H1 (cell line): ENCODE data around the gene EZH2. TPM values are rescaled to one million over a fixed set of nuclear protein-coding genes. Genes with fewer than 3 reads are reported as not detected.
A peak's percentile ranks its signal among the peaks of the same experiment; 100 is the strongest.

Source experiments
- CTCF ChIA-PET: fragments of 300-600 bp; sonication (Branson Sonifier 250); formaldehyde crosslinking; loops from one replicate; lab custom pipeline; 2021; ENCODE audit not compliant: partially characterized antibody; lab: Charles Lee
- POLR2A ChIA-PET: fragments of 300-600 bp; sonication (Branson Sonifier 250); formaldehyde crosslinking; loops from one replicate; lab custom pipeline; 2021; ENCODE audit warnings: inconsistent platforms; ENCODE audit not compliant: partially characterized antibody; lab: Charles Lee
- DNase-seq, 2 experiments: peaks; one replicate each; pipeline versions ENCODE4 v3.0.0 to v3.0.0-alpha.2; 2010 to 2022; ENCODE audit warnings: low spot score in 2 of 2, low read depth in 1 of 2, mixed read lengths in 1 of 2
- FAIRE-seq: peaks from 2 replicates; lab custom pipeline; 2011; peaks lifted over from hg19 to GRCh38; lab: Jason Lieb, UNC
- H2AFZ ChIP-seq: 2 replicates; pipeline ENCODE4 v1.8.1; 2012; ENCODE audit warnings: low read length, inconsistent platforms
- H2AK5ac ChIP-seq: 2 replicates; pipeline ENCODE4 v1.6.1; 2013; ENCODE audit warnings: low read depth, low read length
- H2BK120ac ChIP-seq: replicated peaks from 2 replicates; pipeline ENCODE3; 2013; ENCODE audit warnings: low read depth, low read length, inconsistent platforms
- H2BK12ac ChIP-seq: 2 replicates; pipeline ENCODE4 v1.6.1; 2013; ENCODE audit warnings: low read depth, low read length
- H2BK15ac ChIP-seq: 2 replicates; pipeline ENCODE4 v1.6.1; 2013; ENCODE audit warnings: low read length
- H2BK20ac ChIP-seq: 2 replicates; pipeline ENCODE4 v1.6.1; 2013; ENCODE audit warnings: low read length
- H2BK5ac ChIP-seq: 2 replicates; pipeline ENCODE4 v1.6.1; 2013; ENCODE audit warnings: low read depth, low read length
- H3K14ac ChIP-seq: 2 replicates; pipeline ENCODE4 v1.6.1; 2013; ENCODE audit warnings: inconsistent platforms; ENCODE audit not compliant: insufficient read length
- H3K18ac ChIP-seq: 2 replicates; pipeline ENCODE4 v1.6.1; 2013; ENCODE audit warnings: low read length; ENCODE audit errors: extremely low read depth
- H3K23ac ChIP-seq: 2 replicates; pipeline ENCODE4 v1.6.1; 2013; ENCODE audit warnings: inconsistent platforms; ENCODE audit not compliant: insufficient read length
- H3K23me2 ChIP-seq: 2 replicates; pipeline ENCODE4 v1.6.1; 2013; ENCODE audit warnings: low read depth, low read length
- H3K27ac ChIP-seq: 2 replicates; pipeline ENCODE4 v1.6.1; 2011; ENCODE audit warnings: low read depth, low read length, inconsistent platforms
- H3K27me3 ChIP-seq, 4 experiments: replicated peaks in 1 of 4; 1 replicate in 1 of 4; 2 replicates in 3 of 4; pipeline versions ENCODE4 v1.6.1 to v1.8.1; 2011 to 2013; ENCODE audit warnings: low read length in 3 of 4, mild to moderate bottlenecking in 3 of 4, inconsistent platforms in 2 of 4, mixed read lengths in 2 of 4, moderate library complexity in 1 of 4; ENCODE audit not compliant: control insufficient read depth in 3 of 4, insufficient read depth in 3 of 4; ENCODE audit errors: extremely low read depth in 1 of 4
- H3K36me3 ChIP-seq, 4 experiments: 2 replicates each; pipeline versions ENCODE4 v1.6.1 to v1.8.1; 2011 to 2013; ENCODE audit warnings: mild to moderate bottlenecking in 4 of 4, low read length in 3 of 4, moderate library complexity in 2 of 4, control low read depth in 1 of 4, inconsistent platforms in 1 of 4; ENCODE audit not compliant: insufficient read depth in 4 of 4, control insufficient read depth in 2 of 4
- H3K4ac ChIP-seq: replicated peaks from 2 replicates; pipeline ENCODE3; 2013; ENCODE audit warnings: low read length, low read depth, mixed read lengths, inconsistent platforms; ENCODE audit not compliant: insufficient read length
- H3K4me1 ChIP-seq, 4 experiments: replicated peaks in 1 of 4; 1 replicate in 1 of 4; 2 replicates in 3 of 4; pipeline versions ENCODE4 v1.6.1 to v1.8.1; 2011 to 2013; ENCODE audit warnings: low read length in 3 of 4, inconsistent platforms in 2 of 4, mixed read lengths in 1 of 4; ENCODE audit not compliant: insufficient read depth in 4 of 4, control insufficient read depth in 3 of 4
- H3K4me2 ChIP-seq, 2 experiments: 2 replicates each; pipeline versions ENCODE4 v1.6.1 to v1.8.1; 2011 to 2013; ENCODE audit warnings: low read depth in 2 of 2, low read length in 2 of 2, control low read depth in 1 of 2, inconsistent platforms in 1 of 2, mild to moderate bottlenecking in 1 of 2; ENCODE audit not compliant: insufficient read depth in 1 of 2
- H3K4me3 ChIP-seq, 4 experiments: fragments of 200-600, 300-600 bp in 1 of 4; sonication (generic), shearing (Covaris generic), sonication (Bioruptor Twin) in 1 of 4; 2 replicates each; pipeline versions ENCODE4 v1.5.1 to v1.8.1; 2011 to 2016; ENCODE audit warnings: low read length in 4 of 4, low read depth in 3 of 4, control low read depth in 2 of 4, inconsistent platforms in 2 of 4, mild to moderate bottlenecking in 2 of 4, mixed read lengths in 1 of 4, moderate library complexity in 1 of 4; ENCODE audit not compliant: insufficient read depth in 2 of 4; ENCODE audit errors: extremely low read depth in 1 of 4
- H3K56ac ChIP-seq: replicated peaks from 2 replicates; pipeline ENCODE3; 2013; ENCODE audit warnings: low read depth, mild to moderate bottlenecking, mixed read lengths, low read length, inconsistent platforms; ENCODE audit not compliant: insufficient read length
- H3K79me1 ChIP-seq: 2 replicates; pipeline ENCODE4 v1.6.1; 2013; ENCODE audit warnings: low read depth, low read length, control low read depth
- H3K79me2 ChIP-seq, 2 experiments: 2 replicates each; pipeline versions ENCODE4 v1.6.1 to v1.8.1; 2012 to 2013; ENCODE audit warnings: low read length in 2 of 2, mild to moderate bottlenecking in 2 of 2, inconsistent platforms in 1 of 2; ENCODE audit not compliant: insufficient read depth in 2 of 2, control insufficient read depth in 1 of 2
- H3K9ac ChIP-seq, 4 experiments: replicated peaks in 1 of 4; 1 replicate in 1 of 4; 2 replicates in 3 of 4; pipeline versions ENCODE4 v1.6.1 to v1.8.1; 2011 to 2013; ENCODE audit warnings: low read depth in 3 of 4, low read length in 3 of 4, control low read depth in 2 of 4, mild to moderate bottlenecking in 2 of 4, moderate library complexity in 2 of 4, inconsistent platforms in 1 of 4; ENCODE audit errors: extremely low read depth in 1 of 4
- H3K9me3 ChIP-seq, 2 experiments: 2 replicates each; pipeline versions ENCODE4 v1.6.1 to v1.8.1; 2012 to 2013; ENCODE audit warnings: mild to moderate bottlenecking in 2 of 2, moderate library complexity in 2 of 2, control low read depth in 1 of 2, inconsistent platforms in 1 of 2, low read depth in 1 of 2, low read length in 1 of 2, mixed read lengths in 1 of 2; ENCODE audit not compliant: insufficient read depth in 2 of 2
- H4K20me1 ChIP-seq, 2 experiments: replicated peaks in 1 of 2; 2 replicates each; pipeline versions ENCODE3 to v1.8.1; 2011 to 2013; ENCODE audit warnings: inconsistent platforms in 2 of 2, low read length in 2 of 2, mild to moderate bottlenecking in 1 of 2; ENCODE audit not compliant: insufficient read depth in 2 of 2, control insufficient read depth in 1 of 2
- H4K5ac ChIP-seq: 2 replicates; pipeline ENCODE4 v1.6.1; 2013; ENCODE audit warnings: low read length, low read depth, mixed read lengths, inconsistent platforms; ENCODE audit not compliant: insufficient read length
- H4K8ac ChIP-seq: 2 replicates; pipeline ENCODE4 v1.8.0; 2013; ENCODE audit warnings: mild to moderate bottlenecking, moderate library complexity, low read length, inconsistent platforms; ENCODE audit not compliant: insufficient read depth; ENCODE audit errors: extremely low read depth
- H4K91ac ChIP-seq: replicated peaks from 2 replicates; pipeline ENCODE3; 2013; ENCODE audit warnings: low read length, mixed read lengths, inconsistent platforms; ENCODE audit not compliant: insufficient read length
- ASH2L ChIP-seq: fragments of 200-600, 300-600 bp; sonication (generic); IDR thresholded peaks from one replicate; pipeline ENCODE4 v1.7.1; 2017; ENCODE audit warnings: low read length
- BACH1 ChIP-seq: IDR thresholded peaks from 2 replicates; pipeline ENCODE4 v1.6.1; 2012; ENCODE audit warnings: low read length, improper control_type of control experiment
- FOSL1 ChIP-seq: IDR thresholded peaks from 2 replicates; pipeline ENCODE4 v1.6.1; 2011; ENCODE audit warnings: mild to moderate bottlenecking, low read depth, low read length, moderate library complexity; ENCODE audit not compliant: insufficient read depth
- KDM4A ChIP-seq: IDR thresholded peaks from one replicate; pipeline ENCODE4 v1.7.1; 2012; ENCODE audit warnings: low read depth, mild to moderate bottlenecking, moderate library complexity, low read length, inconsistent platforms; ENCODE audit not compliant: severe bottlenecking
- MAX ChIP-seq: IDR thresholded peaks from 2 replicates; pipeline ENCODE4 v1.6.1; 2012; ENCODE audit warnings: inconsistent platforms
- PHF8 ChIP-seq: fragments of 200-600 bp; sonication (generic); conservative IDR thresholded peaks from 2 replicates; pipeline ENCODE4 v1.7.1; 2012; ENCODE audit warnings: low read depth, mild to moderate bottlenecking, inconsistent platforms, low read length, moderate library complexity
- RBBP5 ChIP-seq: IDR thresholded peaks from 2 replicates; pipeline ENCODE4 v1.7.1; 2012; ENCODE audit warnings: low read depth, mild to moderate bottlenecking, inconsistent platforms, low read length, moderate library complexity, borderline replicate concordance
- SIN3A ChIP-seq, 2 experiments: IDR thresholded peaks in 1 of 2; conservative IDR thresholded peaks in 1 of 2; 2 replicates each; pipeline ENCODE4 v1.6.1; 2011 to 2012; ENCODE audit warnings: low read length in 2 of 2, improper control_type of control experiment in 1 of 2, low read depth in 1 of 2, mild to moderate bottlenecking in 1 of 2
- SUZ12 ChIP-seq: fragments of 200-600 bp; sonication (generic); IDR thresholded peaks from 2 replicates; pipeline ENCODE4 v1.6.1; 2012; ENCODE audit warnings: mild to moderate bottlenecking, inconsistent platforms, low read length, moderate library complexity, mixed read lengths
- TAF1 ChIP-seq: IDR thresholded peaks from 2 replicates; pipeline ENCODE4 v1.6.1; 2011; ENCODE audit warnings: mild to moderate bottlenecking, low read depth, low read length
- WGBS, 2 experiments: shearing (Covaris generic) in 1 of 2; methylation state at CpG; one replicate each; pipeline versions ENCODE4 v1.1.6 to v1.1.7; 2013 to 2015; ENCODE audit warnings: low lambda C conversion rate in 2 of 2, mixed read lengths in 2 of 2, inconsistent platforms in 1 of 2, low coverage in 1 of 2, missing lambda C conversion rate in 1 of 2; ENCODE audit not compliant: insufficient replicate concordance in 2 of 2, insufficient coverage in 1 of 2, insufficient read length in 1 of 2; ENCODE audit errors: extremely low coverage in 1 of 2, missing lambda C conversion rate in 1 of 2; 5-methylcytosine and 5-hydroxymethylcytosine counted together
- polyA plus RNA-seq, 7 experiments: library from polyadenylated mRNA; depleted of rRNA in 3 of 7; stranded (reverse) in 5 of 7; unstranded in 2 of 7; fragments of >200 nt in 5 of 7; fragments of 200-250 nt in 2 of 7; gene quantifications; 1 replicate in 5 of 7; 2 replicates in 1 of 7; 4 replicates in 1 of 7; pipeline versions ENCODE4 v1.2.1 to v1.2.3, GENCODE V29; 2011 to 2013; ENCODE audit warnings: missing spikeins in 2 of 7, mixed read lengths in 2 of 7
- total RNA-seq: library from RNA; stranded (reverse); fragmentation: NEBNext Ultra II Directional; extraction: Animal tissue kit (Norgen Biotek cat#: 25700); gene quantifications from 2 replicates; pipeline ENCODE4 v1.2.1, GENCODE V29; 2021

The EZH2 gene
- total and polyA plus RNA-seq, 2 of the 8 experiments (the other 6 are each of a cell fraction or from before 2014, with no cell fraction given), result 28.9 to 49.0 TPM

- Histone ChIP-seq H3K4me3 (peak overlapping the region; percentile 62 to 79 (median 71)), H2BK12ac (no peak overlapping the region), H2BK20ac (no peak overlapping the region), H3K27ac (peak overlapping the region; percentile 87; the same call in 1 of the 2 replicates), H2BK5ac (no peak overlapping the region), H2BK15ac (no peak overlapping the region), H3K9ac (peak overlapping the region; percentile 78 to 97 (median 86)), H3K56ac (peak overlapping the region; percentile 0), H2AFZ (no peak overlapping the region), H3K4me2 (peak overlapping the region; percentile 88 to 98), H3K4ac (no peak overlapping the region), H3K79me1 (peaks cover 3% of the 10 kb centered on the region; the same call in 1 of the 2 replicates), H3K4me1 (peaks cover 0 to 2% (median 0%) of the 10 kb centered on the region in 4 experiments; a peak in 3 of 7 replicates), H4K5ac (no peak overlapping the region), H3K23ac (no peak overlapping the region), H3K14ac (no peak overlapping the region), H3K9me3 (no peaks in the 10 kb centered on the region), H3K18ac (peak overlapping the region; percentile 56; the same call in 1 of the 2 replicates), H3K79me2 (peaks cover 4 to 49% of the 10 kb centered on the region in 2 experiments), H4K91ac (no peak overlapping the region), H3K27me3 (no peaks in the 10 kb centered on the region), H4K20me1 (peaks cover 5 to 7% of the 10 kb centered on the region in 2 experiments), H4K8ac (peak overlapping the region; percentile 98; the same call in 1 of the 2 replicates), H3K36me3 (no peaks in the 10 kb centered on the region), H3K23me2 (peaks cover 6% of the 10 kb centered on the region), H2AK5ac (no peak overlapping the region), H2BK120ac (no peak overlapping the region)
- WGBS, 2 experiments, result 1% methylated on average over 12 of the region's 88 CpGs; no CpG with 5 or more reads in 1 of the 2 experiments
- POLR2A ChIA-PET, result interaction anchor here (0.6 to 2.0 kb wide), 17 partner anchors 9 to 262 kb away, joined by 3 to 11 read pairs (median 4); partner anchors contain the start of gene CUL1
- no peak for FAIRE-seq
- CTCF ChIA-PET, result interaction anchor here (0.7 to 1.6 kb wide), 4 partner anchors 27 to 222 kb away, joined by 3 to 7 read pairs (median 4); no protein-coding TSS in a partner anchor
- peak in 1 of 2 experiments; percentile 71 for DNase-seq
- TF ChIP-seq SUZ12 (0 out of 2 replicates have a peak, but pooled peaks have one; percentile 8), ASH2L (peak; percentile 51), BACH1 (peak; percentile 6; the same call in 1 of the 2 replicates), MAX (no peak), TAF1 (peak; percentile 13; the same call in 1 of the 2 replicates), FOSL1 (no peak), PHF8 (peak; percentile 2), RBBP5 (peak; percentile 15; the same call in 1 of the 2 replicates), KDM4A (peak; percentile 40), SIN3A (conservative IDR thresholded peaks at IDR 0.05 in 1 of 2, IDR thresholded peaks at IDR 0.05 in 1 of 2; ENCODE audit: low read depth in 1 of 2, low read length in 2 of 2) (0 out of 4 replicates have a peak, but pooled peaks of 1 of the 2 experiments have one; percentile 6)
These were observed 634 bp downstream of the EZH2 start for GRCh38 chr7:148883266-148884048.
